Loucy (cell line): ENCODE results near the gene CDK5.

Experiments used
- H2AFZ ChIP-seq: fragments of 200-600 bp; sonication (generic); 2 replicates; pipeline ENCODE4 v1.6.0; 2016; ENCODE audit warnings: antibody characterized with exemption, mild to moderate bottlenecking, low read length, moderate library complexity
- H3F3A ChIP-seq: fragments of 200-600 bp; 2 replicates; pipeline ENCODE4 v1.6.0; 2016; ENCODE audit warnings: antibody characterized with exemption, low read depth, mild to moderate bottlenecking
- H3K27me3 ChIP-seq: fragments of 200-600 bp; sonication (generic); 2 replicates; pipeline ENCODE4 v1.6.1; 2014; ENCODE audit warnings: low read length, mild to moderate bottlenecking; ENCODE audit not compliant: insufficient read depth, poor library complexity, severe bottlenecking
- H3K36me3 ChIP-seq: fragments of 200-600 bp; sonication (generic); 2 replicates; pipeline ENCODE4 v1.6.1; 2016; ENCODE audit warnings: low read length; ENCODE audit not compliant: insufficient read depth
- H3K4me1 ChIP-seq: fragments of 200-600 bp; sonication (generic); 2 replicates; pipeline ENCODE4 v1.5.1; 2014; ENCODE audit warnings: low read length, mild to moderate bottlenecking; ENCODE audit not compliant: insufficient read depth, poor library complexity, severe bottlenecking
- H3K4me2 ChIP-seq: fragments of 200-600 bp; sonication (generic); 2 replicates; pipeline ENCODE4 v1.6.0; 2014; ENCODE audit warnings: antibody characterized with exemption, low read length, low read depth, mild to moderate bottlenecking; ENCODE audit not compliant: poor library complexity, severe bottlenecking
- H3K4me3 ChIP-seq: fragments of 200-600 bp; sonication (generic); 2 replicates; pipeline ENCODE4 v1.5.1; 2014; ENCODE audit warnings: low read length, mild to moderate bottlenecking, mixed read lengths; ENCODE audit not compliant: poor library complexity, severe bottlenecking
- H3K79me2 ChIP-seq: fragments of 200-600 bp; sonication (generic); 2 replicates; pipeline ENCODE4 v1.6.1; 2014; ENCODE audit warnings: low read length; ENCODE audit not compliant: insufficient read depth
- H3K9ac ChIP-seq: fragments of 200-600 bp; sonication (generic); 2 replicates; pipeline ENCODE4 v1.6.0; 2014; ENCODE audit warnings: mild to moderate bottlenecking, low read depth, low read length, moderate library complexity; ENCODE audit not compliant: poor library complexity, severe bottlenecking
- H3K9me2 ChIP-seq: fragments of 200-600 bp; sonication (generic); replicated peaks from 2 replicates; pipeline ENCODE4 v1.6.1; 2016; ENCODE audit warnings: low read depth, low read length, mixed read lengths
- H3K9me3 ChIP-seq: fragments of 200-600 bp; sonication (generic); 2 replicates; pipeline ENCODE4 v1.6.1; 2014; ENCODE audit warnings: mild to moderate bottlenecking, antibody characterized with exemption, low read length, low read depth; ENCODE audit not compliant: insufficient read depth
- H4K20me1 ChIP-seq: fragments of 200-600 bp; sonication (generic); 2 replicates; pipeline ENCODE4 v1.6.0; 2014; ENCODE audit warnings: antibody characterized with exemption, low read length, mild to moderate bottlenecking; ENCODE audit not compliant: insufficient read depth, poor library complexity, severe bottlenecking
- CTCF ChIP-seq: fragments of 200-600 bp; sonication (generic); conservative IDR thresholded peaks from 2 replicates; pipeline ENCODE4 v1.5.1; 2014; ENCODE audit warnings: mild to moderate bottlenecking, antibody characterized with exemption, low read length
- EZH2phosphoT487 ChIP-seq: fragments of 200-600 bp; IDR thresholded peaks from 2 replicates; pipeline ENCODE4 v1.6.1; 2018; ENCODE audit warnings: antibody characterized with exemption, mild to moderate bottlenecking, moderate library complexity, borderline replicate concordance

The CDK5 gene

GRCh38 chr7:151035026-151035717 is 22.5 kb downstream of the CDK5 start:
- Histone ChIP-seq H3K4me1 (peaks cover 22% of the 10 kb centered on the region), H3K27me3 (no peaks in the 10 kb centered on the region), H4K20me1 (no peaks in the 10 kb centered on the region), H3K4me2 (no peak overlapping the region), H3K4me3 (no peak overlapping the region), H3K36me3 (no peaks in the 10 kb centered on the region), H2AFZ (no peak overlapping the region), H3F3A (peaks cover 2% of the 10 kb centered on the region; the same call in 1 of the 2 replicates), H3K9me3 (no peaks in the 10 kb centered on the region), H3K9me2 (no peaks in the 10 kb centered on the region), H3K9ac (no peak overlapping the region), H3K79me2 (no peaks in the 10 kb centered on the region)
- TF ChIP-seq EZH2phosphoT487, result no peak
- no peak for TF ChIP-seq CTCF

- Histone ChIP-seq H3K79me2 (no peaks in the 10 kb centered on the region), H3K4me3 (no peak overlapping the region), H3K9ac (no peak overlapping the region), H4K20me1 (no peaks in the 10 kb centered on the region), H2AFZ (no peak overlapping the region), H3K9me3 (no peaks in the 10 kb centered on the region), H3K9me2 (no peaks in the 10 kb centered on the region), H3F3A (peaks cover under 1% of the 10 kb centered on the region; the same call in 1 of the 2 replicates), H3K36me3 (no peaks in the 10 kb centered on the region), H3K4me2 (no peak overlapping the region), H3K27me3 (no peaks in the 10 kb centered on the region), H3K4me1 (peaks cover 17% of the 10 kb centered on the region)
- TF ChIP-seq EZH2phosphoT487 (no peak), CTCF (no peak)
Measured at GRCh38 chr7:151034312-151035025, 23.2 kb downstream of the CDK5 start.

GRCh38 chr7:151033864-151034249 is 23.8 kb downstream of the CDK5 start:
- no peaks in the 10 kb centered on the region for H3K9me3 ChIP-seq
- H3K9me2 ChIP-seq, result no peaks in the 10 kb centered on the region
- no peaks in the 10 kb centered on the region for H3K27me3 ChIP-seq
- H3K79me2 ChIP-seq, result peaks cover 4% of the 10 kb centered on the region; the same call in 1 of the 2 replicates
- H3K4me2 ChIP-seq, result no peak overlapping the region
- H3F3A ChIP-seq, result no peaks in the 10 kb centered on the region
- no peak overlapping the region for H2AFZ ChIP-seq
- no peak overlapping the region for H3K9ac ChIP-seq
- H4K20me1 ChIP-seq, result no peaks in the 10 kb centered on the region
- no peak for TF ChIP-seq CTCF
- no peak for TF ChIP-seq EZH2phosphoT487
- H3K4me1 ChIP-seq, result peaks cover 16% of the 10 kb centered on the region
- H3K36me3 ChIP-seq, result no peaks in the 10 kb centered on the region
- no peak overlapping the region for H3K4me3 ChIP-seq
